Measurements from ENCODE around the gene GAS7. TPM values are rescaled to one million over a fixed set of nuclear protein-coding genes. Genes with fewer than 3 reads are reported as not detected.

The GAS7 gene
- total RNA-seq, 1 experiment from 2014 or later = 4.1 TPM

DNA sequence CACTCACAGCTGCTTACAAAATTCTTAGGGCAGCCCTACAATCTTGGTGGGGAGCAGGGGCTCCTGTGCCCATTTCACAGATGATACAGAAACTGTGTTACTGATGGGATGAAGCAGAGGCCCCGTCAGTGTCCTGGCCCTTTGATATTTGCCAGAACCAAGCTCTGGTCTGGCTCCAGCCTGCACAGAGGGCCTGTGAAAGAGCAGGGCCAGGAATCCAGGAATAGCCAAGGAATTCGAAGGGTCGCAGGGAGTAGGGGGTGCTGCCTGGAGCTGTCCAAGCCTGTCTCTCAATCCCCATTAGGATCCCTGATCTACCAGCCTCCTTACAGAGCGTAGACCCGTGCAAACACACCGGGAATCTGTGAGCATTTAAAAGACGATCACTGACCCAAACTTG, 207.1 kb downstream of the GAS7 start:
- H4K20me1 ChIP-seq (ENCODE audit: insufficient read depth) = no peaks in the 10 kb centered on the region
- no peaks in the 10 kb centered on the region for H3K9me3 ChIP-seq (ENCODE audit: control insufficient read depth in 1 of 2, insufficient read depth in 1 of 2, low read depth in 1 of 2, low read length in 2 of 2)
- no peaks in the 10 kb centered on the region for H3K79me2 ChIP-seq (ENCODE audit: insufficient read depth, low read length)
- no peak for ATAC-seq
- no peak for TF ChIP-seq SP1 (IDR thresholded peaks at IDR 0.05; ENCODE audit: low read depth)
- no peak for TF ChIP-seq CEBPB (IDR thresholded peaks at IDR 0.05; ENCODE audit: low read depth)
- TF ChIP-seq JUND (IDR thresholded peaks at IDR 0.05) = no peak
- TF ChIP-seq EZH2phosphoT487 (IDR thresholded peaks at IDR 0.05; ENCODE audit: borderline replicate concordance) = no peak
- TF ChIP-seq POLR2A (IDR thresholded peaks at IDR 0.05; ENCODE audit: borderline replicate concordance, extremely low read depth, insufficient read depth, insufficient read length) = no peak
- TF ChIP-seq, protein P1, sequence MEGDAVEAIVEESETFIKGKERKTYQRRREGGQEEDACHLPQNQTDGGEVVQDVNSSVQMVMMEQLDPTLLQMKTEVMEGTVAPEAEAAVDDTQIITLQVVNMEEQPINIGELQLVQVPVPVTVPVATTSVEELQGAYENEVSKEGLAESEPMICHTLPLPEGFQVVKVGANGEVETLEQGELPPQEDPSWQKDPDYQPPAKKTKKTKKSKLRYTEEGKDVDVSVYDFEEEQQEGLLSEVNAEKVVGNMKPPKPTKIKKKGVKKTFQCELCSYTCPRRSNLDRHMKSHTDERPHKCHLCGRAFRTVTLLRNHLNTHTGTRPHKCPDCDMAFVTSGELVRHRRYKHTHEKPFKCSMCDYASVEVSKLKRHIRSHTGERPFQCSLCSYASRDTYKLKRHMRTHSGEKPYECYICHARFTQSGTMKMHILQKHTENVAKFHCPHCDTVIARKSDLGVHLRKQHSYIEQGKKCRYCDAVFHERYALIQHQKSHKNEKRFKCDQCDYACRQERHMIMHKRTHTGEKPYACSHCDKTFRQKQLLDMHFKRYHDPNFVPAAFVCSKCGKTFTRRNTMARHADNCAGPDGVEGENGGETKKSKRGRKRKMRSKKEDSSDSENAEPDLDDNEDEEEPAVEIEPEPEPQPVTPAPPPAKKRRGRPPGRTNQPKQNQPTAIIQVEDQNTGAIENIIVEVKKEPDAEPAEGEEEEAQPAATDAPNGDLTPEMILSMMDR (IDR thresholded peaks at IDR 0.05 in 2 of 3, conservative IDR thresholded peaks at IDR 0.05 in 1 of 3; ENCODE audit: borderline replicate concordance in 1 of 3, insufficient read depth in 1 of 3, low read depth in 2 of 3, low read length in 2 of 3) = no peak
- TF ChIP-seq EZH2 (IDR thresholded peaks at IDR 0.05) = no peak
- no peak for TF ChIP-seq CBX3 (IDR thresholded peaks at IDR 0.05; ENCODE audit: low read depth)
- TF ChIP-seq ATF3 (IDR thresholded peaks at IDR 0.05) = no peak
- TF ChIP-seq EGR1 (IDR thresholded peaks at IDR 0.05; ENCODE audit: low read depth) = no peak
- no peak for TF ChIP-seq ELF1 (IDR thresholded peaks at IDR 0.05; ENCODE audit: borderline replicate concordance, low read depth)
- TF ChIP-seq, protein P2, sequence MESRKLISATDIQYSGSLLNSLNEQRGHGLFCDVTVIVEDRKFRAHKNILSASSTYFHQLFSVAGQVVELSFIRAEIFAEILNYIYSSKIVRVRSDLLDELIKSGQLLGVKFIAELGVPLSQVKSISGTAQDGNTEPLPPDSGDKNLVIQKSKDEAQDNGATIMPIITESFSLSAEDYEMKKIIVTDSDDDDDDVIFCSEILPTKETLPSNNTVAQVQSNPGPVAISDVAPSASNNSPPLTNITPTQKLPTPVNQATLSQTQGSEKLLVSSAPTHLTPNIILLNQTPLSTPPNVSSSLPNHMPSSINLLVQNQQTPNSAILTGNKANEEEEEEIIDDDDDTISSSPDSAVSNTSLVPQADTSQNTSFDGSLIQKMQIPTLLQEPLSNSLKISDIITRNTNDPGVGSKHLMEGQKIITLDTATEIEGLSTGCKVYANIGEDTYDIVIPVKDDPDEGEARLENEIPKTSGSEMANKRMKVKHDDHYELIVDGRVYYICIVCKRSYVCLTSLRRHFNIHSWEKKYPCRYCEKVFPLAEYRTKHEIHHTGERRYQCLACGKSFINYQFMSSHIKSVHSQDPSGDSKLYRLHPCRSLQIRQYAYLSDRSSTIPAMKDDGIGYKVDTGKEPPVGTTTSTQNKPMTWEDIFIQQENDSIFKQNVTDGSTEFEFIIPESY (IDR thresholded peaks at IDR 0.05; ENCODE audit: extremely low read depth, insufficient replicate concordance, low read length) = no peak
- POLR2A ChIA-PET = no interaction called here
- no peak overlapping the region for H3K4me2 ChIP-seq (ENCODE audit: low read length)
- H3K4me3 ChIP-seq (replicated peaks in 1 of 2; ENCODE audit: low read depth in 1 of 2, low read length in 2 of 2) = no peak overlapping the region
- CTCF ChIA-PET = no interaction called here
- no peak overlapping the region for H3K9ac ChIP-seq (ENCODE audit: low read length)
- H3K27ac ChIP-seq (ENCODE audit: low read depth, low read length) = no peak overlapping the region
- BruUV-seq (replicated peaks) = no TSS peak
- no peaks in the 10 kb centered on the region for H3K4me1 ChIP-seq (ENCODE audit: control insufficient read depth in 1 of 2, insufficient read depth in 2 of 2, low read length in 2 of 2)
- no peaks in the 10 kb centered on the region for H3K36me3 ChIP-seq (ENCODE audit: control insufficient read depth in 1 of 2, insufficient read depth in 2 of 2, low read length in 2 of 2)
- no peaks in the 10 kb centered on the region for H3K9me2 ChIP-seq (ENCODE audit: insufficient read depth)
- no peaks in the 10 kb centered on the region for H3K27me3 ChIP-seq (ENCODE audit: insufficient read depth, low read length)
- intact Hi-C loops (cut with micrococcal nuclease) = no loop called here
- DNase-seq (ENCODE audit: low read depth, low spot score) = no peak
- RAD21 ChIA-PET (ENCODE audit: low non-redundant PET in 1 of 2, low total read pairs in 2 of 2, uncharacterized antibody in 2 of 2, unreplicated experiment in 2 of 2) = no interaction called here
- H2AFZ ChIP-seq (ENCODE audit: low read depth, low read length, poor library complexity, severe bottlenecking) = no peak overlapping the region

All from HCT116 (cell line).